Activated CD4-positive, alpha-beta T cell treated with anti-CD3 and anti-CD28 coated beads for 36 hours (primary cell): Measurements from ENCODE around the gene SPOCK1. TPM values are rescaled to one million over a fixed set of nuclear protein-coding genes. Genes with fewer than 3 reads are reported as not detected.

ENCODE experiments used
- ATAC-seq: fragments of 200-7000 bp; cut with Tn5 transposase; one replicate; pipeline ENCODE4 v1.10.0; 2021; ENCODE audit warnings: mild to moderate bottlenecking, moderate library complexity
- CTCF ChIA-PET: fragments of 350-600 bp; sonication (Branson Sonifier 250); formaldehyde crosslinking; loops from one replicate; lab custom pipeline; 2021; ENCODE audit warnings: antibody characterized with exemption; lab: Charles Lee
- POLR2A ChIA-PET: fragments of 350-600 bp; sonication (Branson Sonifier 250); formaldehyde crosslinking; loops from one replicate; lab custom pipeline; 2021; ENCODE audit warnings: antibody characterized with exemption, inconsistent platforms; lab: Charles Lee
- DNase-seq: peaks from one replicate; pipeline ENCODE4 v3.0.0-alpha.2; 2020
- H3K27ac Mint-ChIP-seq: one replicate; pipeline ENCODE4 v1.8.0; 2021; ENCODE audit warnings: mixed read lengths
- H3K27me3 Mint-ChIP-seq: one replicate; pipeline ENCODE4 v1.8.0; 2021; ENCODE audit warnings: mixed read lengths
- H3K36me3 Mint-ChIP-seq: one replicate; pipeline ENCODE4 v1.8.0; 2021; ENCODE audit warnings: low read depth, mixed read lengths
- H3K4me1 Mint-ChIP-seq: one replicate; pipeline ENCODE4 v1.8.0; 2021; ENCODE audit warnings: mixed read lengths
- H3K4me3 Mint-ChIP-seq: one replicate; pipeline ENCODE4 v1.8.0; 2021; ENCODE audit warnings: mild to moderate bottlenecking, moderate library complexity, mixed read lengths
- H3K9me3 Mint-ChIP-seq: one replicate; pipeline ENCODE4 v1.8.0; 2021; ENCODE audit warnings: low read depth, mixed read lengths
- intact Hi-C, 2 experiments: fragments of 100-400 bp; cut with DNase I in 1 of 2; cut with micrococcal nuclease in 1 of 2; formaldehyde crosslinking; loops; one replicate each; pipeline versions ENCODE4 v1.14.2 to v1.15.1; 2022 to 2024; cut with DNase I, micrococcal nuclease
- total RNA-seq, 2 experiments: library from RNA; stranded (reverse); gene quantifications; one replicate each; pipeline ENCODE4 v1.2.3, GENCODE V29; 2021

Gene SPOCK1
- total RNA-seq, 2 experiments from 2014 or later = not detected

DNA sequence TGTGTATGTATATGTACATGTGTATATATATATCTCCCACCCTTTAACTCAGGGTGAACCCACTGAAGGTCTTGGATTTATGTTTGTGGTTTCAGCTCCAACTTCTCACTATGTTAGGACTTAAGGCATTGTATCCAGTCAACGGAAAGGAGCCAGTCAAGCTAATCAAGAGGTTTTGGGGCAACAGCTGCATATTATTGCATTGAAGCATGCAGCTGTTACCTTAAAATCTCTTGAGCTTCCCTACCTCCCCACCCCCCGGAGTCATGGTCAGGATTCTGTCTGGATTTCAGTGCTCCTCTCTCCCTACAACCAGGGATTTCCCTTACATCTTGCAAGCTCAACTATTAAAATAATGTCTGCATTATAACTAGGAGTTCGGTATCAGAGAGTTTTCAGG is 399.5 kb downstream of the SPOCK1 start:
- Mint-ChIP-seq H3K4me1 (no peaks in the 10 kb centered on the region), H3K27me3 (no peaks in the 10 kb centered on the region), H3K27ac (no peak overlapping the region), H3K9me3 (no peaks in the 10 kb centered on the region), H3K36me3 (no peaks in the 10 kb centered on the region), H3K4me3 (no peak overlapping the region)
- intact Hi-C loops = no loop called here
- DNase-seq (no peak), ATAC-seq (no peak)
- POLR2A ChIA-PET = no interaction called here
- CTCF ChIA-PET = interaction anchor here (0.6 kb wide), 2 partner anchors 45 to 354 kb away, joined by 3 read pairs; no protein-coding TSS in a partner anchor

DNA sequence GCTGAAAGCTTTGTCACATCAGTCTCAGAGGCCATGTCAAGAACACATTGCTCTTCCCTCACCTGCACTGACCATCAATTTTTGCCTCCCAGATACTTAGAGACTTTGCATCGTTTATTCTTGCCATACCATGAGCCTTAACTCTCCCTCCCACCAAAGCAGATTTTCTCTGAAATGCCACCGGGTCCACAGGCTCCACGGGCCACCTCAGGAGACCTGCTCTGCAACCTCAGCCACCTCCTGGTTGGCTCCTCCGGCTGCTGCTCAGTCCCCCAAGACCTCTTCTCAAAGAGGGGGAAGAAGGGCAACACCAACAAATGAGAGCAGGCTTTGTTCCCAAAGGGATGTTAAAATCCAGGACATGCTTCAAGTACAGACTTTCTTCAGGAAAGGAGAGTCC is 400.5 kb downstream of the SPOCK1 start:
- Mint-ChIP-seq H3K27ac (no peak overlapping the region), H3K36me3 (no peaks in the 10 kb centered on the region), H3K9me3 (no peaks in the 10 kb centered on the region), H3K4me1 (no peaks in the 10 kb centered on the region), H3K27me3 (no peaks in the 10 kb centered on the region), H3K4me3 (no peak overlapping the region)
- ChIA-PET CTCF (no interaction called here), POLR2A (no interaction called here)
- DNase-seq (no peak), ATAC-seq (no peak)
- intact Hi-C loops = no loop called here

DNA sequence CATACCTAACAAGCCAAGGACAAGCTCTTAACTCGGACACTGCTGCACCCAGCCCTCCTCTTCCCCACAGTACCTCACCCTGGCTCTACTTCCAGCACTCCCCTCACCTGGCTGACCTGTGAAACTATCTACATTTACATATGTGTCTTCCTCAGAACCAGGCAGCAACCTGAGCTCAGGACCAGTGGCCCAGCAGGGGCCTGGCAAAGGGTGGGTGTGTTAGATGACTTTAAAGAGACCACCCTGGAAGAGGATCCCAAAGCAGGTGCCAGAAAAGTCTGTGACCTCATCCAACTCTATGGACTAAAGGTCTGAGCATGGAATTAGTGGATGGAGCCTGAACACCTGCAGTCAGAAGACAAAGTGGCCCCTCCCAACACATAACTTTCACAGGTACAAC is 400.9 kb downstream of the SPOCK1 start:
- CTCF ChIA-PET = no interaction called here
- H3K36me3 Mint-ChIP-seq = no peaks in the 10 kb centered on the region
- POLR2A ChIA-PET = no interaction called here
- no peak for DNase-seq
- no peaks in the 10 kb centered on the region for H3K4me1 Mint-ChIP-seq
- H3K27ac Mint-ChIP-seq = no peak overlapping the region
- H3K9me3 Mint-ChIP-seq = no peaks in the 10 kb centered on the region
- H3K4me3 Mint-ChIP-seq = no peak overlapping the region
- intact Hi-C loops = no loop called here
- ATAC-seq = no peak
- H3K27me3 Mint-ChIP-seq = no peaks in the 10 kb centered on the region

DNA sequence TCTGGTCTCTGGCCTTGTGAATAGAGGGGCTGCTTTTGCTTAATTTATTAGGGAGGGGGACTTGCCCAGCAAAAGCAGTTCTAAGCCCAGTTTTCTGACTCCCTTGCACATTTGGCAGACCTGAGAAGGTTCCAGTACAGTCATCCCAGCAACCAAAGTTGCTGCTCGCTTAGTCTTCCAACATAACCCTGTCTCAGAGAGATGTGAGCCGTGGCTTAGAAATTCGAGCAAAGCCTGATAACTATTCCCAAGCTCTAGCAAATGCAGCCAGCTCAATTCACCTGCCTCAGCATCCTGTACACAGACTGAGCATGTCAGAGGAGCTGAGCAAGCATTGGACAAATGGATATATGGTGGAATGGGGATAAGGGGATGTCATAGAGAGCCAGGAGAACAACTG is 401.9 kb downstream of the SPOCK1 start:
- CTCF ChIA-PET = no interaction called here
- Mint-ChIP-seq H3K9me3 (no peaks in the 10 kb centered on the region), H3K4me3 (no peak overlapping the region)

DNA sequence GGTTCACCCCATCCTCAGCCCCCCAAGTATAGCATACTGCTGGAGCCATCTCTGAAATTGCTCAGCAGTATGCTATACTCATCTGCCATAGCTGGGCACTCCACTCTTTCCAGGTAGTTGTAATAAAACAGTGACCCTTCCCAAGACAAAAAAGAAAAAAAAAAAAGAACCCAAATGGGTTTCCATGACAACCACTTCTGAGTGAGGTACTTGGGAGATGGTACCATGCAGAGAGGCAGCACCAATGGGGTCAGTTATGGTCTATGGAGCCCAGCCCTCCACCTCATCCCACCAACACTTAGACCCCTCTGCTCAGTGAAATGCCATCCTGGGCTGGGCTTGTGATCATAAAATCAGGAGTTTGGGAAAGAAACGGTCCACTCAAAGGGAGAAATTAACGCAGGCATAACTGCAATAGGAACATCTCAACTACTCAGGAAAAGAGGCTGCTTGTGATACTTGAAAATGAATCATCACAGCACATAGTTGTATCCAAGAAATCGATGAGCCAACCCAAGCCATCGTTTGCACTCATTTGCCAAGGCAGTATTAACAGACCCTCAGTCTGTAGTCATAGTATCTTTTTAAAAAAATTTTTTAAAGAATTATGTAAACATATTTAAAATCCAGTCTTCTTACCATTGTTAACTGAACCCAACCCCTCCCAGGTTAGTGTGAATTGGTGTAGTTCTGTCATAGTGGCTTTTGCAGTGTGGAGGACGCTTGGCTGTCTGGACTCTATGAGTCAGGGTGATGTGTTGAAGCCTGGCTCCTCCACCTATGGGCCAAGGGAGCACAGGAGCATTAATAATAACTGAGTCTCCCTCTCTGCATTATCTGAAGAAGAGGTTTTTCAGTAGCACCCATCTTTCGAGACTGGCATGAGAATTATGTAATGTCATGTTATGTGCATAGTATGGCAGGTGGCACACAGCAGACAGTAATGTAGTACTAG is 402.7 kb downstream of the SPOCK1 start:
- no peak for ATAC-seq
- H3K9me3 Mint-ChIP-seq = no peaks in the 10 kb centered on the region
- H3K4me3 Mint-ChIP-seq = no peak overlapping the region
- H3K27ac Mint-ChIP-seq = no peak overlapping the region
- CTCF ChIA-PET = interaction anchor here (0.6 kb wide), 1 partner anchor 326 kb away, joined by 3 read pairs; no protein-coding TSS in a partner anchor
- intact Hi-C loops = no loop called here
- H3K27me3 Mint-ChIP-seq = no peaks in the 10 kb centered on the region
- H3K36me3 Mint-ChIP-seq = no peaks in the 10 kb centered on the region
- DNase-seq = no peak
- POLR2A ChIA-PET = no interaction called here
- no peaks in the 10 kb centered on the region for H3K4me1 Mint-ChIP-seq

More for the DNA sequence above, 401.9 kb downstream of the SPOCK1 start:
- H3K27me3 Mint-ChIP-seq = no peaks in the 10 kb centered on the region
- no peaks in the 10 kb centered on the region for H3K4me1 Mint-ChIP-seq
- DNase-seq (no peak), ATAC-seq (no peak)
- no peaks in the 10 kb centered on the region for H3K36me3 Mint-ChIP-seq
- no peak overlapping the region for H3K27ac Mint-ChIP-seq
- intact Hi-C loops = no loop called here
- POLR2A ChIA-PET = no interaction called here

DNA sequence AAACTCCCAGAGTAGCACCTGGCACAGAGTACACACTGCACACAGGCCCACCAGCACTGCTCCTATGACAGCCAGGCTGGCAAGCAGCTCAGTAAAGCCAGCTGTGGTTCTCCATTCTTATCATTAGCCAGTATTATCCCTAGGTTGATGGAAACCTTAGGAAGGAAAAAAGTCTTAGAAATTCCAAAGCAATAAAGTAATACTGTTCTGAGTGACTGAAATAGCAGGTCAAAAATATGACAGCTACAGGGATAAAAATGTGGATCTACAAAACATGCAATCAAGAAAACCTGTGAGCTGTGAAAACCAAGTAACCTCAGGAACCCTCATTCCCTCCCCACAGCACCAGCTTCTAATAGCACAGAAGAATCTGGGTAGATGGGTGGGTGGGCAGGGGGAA is 403.5 kb downstream of the SPOCK1 start:
- Mint-ChIP-seq H3K27me3 (no peaks in the 10 kb centered on the region), H3K27ac (no peak overlapping the region), H3K36me3 (no peaks in the 10 kb centered on the region), H3K4me3 (no peak overlapping the region), H3K9me3 (no peaks in the 10 kb centered on the region), H3K4me1 (no peaks in the 10 kb centered on the region)
- ATAC-seq = no peak
- no peak for DNase-seq
- CTCF ChIA-PET = interaction anchor here (0.6 kb wide), 1 partner anchor 325 kb away, joined by 3 read pairs; no protein-coding TSS in a partner anchor
- intact Hi-C loops = no loop called here
- POLR2A ChIA-PET = no interaction called here

DNA sequence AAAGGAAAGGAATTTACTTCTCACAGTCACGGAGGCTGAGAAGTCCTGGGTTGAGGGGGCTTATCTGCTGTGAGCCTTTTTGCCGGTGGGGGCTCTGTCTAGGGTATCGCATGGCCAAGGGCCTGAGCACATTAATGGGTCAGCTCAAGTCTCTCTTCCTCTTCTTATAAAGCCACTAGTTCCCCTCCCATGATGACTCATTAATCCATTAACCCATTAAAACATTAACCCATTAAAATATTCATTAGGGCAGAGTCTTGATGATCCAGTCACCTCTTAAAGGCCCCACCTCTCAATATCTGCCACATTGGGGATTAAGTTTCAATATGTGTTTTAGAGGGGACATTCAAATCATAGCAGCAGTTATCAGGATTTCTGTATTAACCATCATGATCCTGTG is 406.3 kb downstream of the SPOCK1 start:
- ChIA-PET CTCF (no interaction called here), POLR2A (no interaction called here)
- H3K27ac Mint-ChIP-seq = no peak overlapping the region
- no peaks in the 10 kb centered on the region for H3K9me3 Mint-ChIP-seq
- no peaks in the 10 kb centered on the region for H3K36me3 Mint-ChIP-seq
- intact Hi-C loops = no loop called here
- no peak overlapping the region for H3K4me3 Mint-ChIP-seq
- H3K27me3 Mint-ChIP-seq = peaks cover 2% of the 10 kb centered on the region
- ATAC-seq = no peak
- no peak for DNase-seq
- H3K4me1 Mint-ChIP-seq = no peaks in the 10 kb centered on the region

DNA sequence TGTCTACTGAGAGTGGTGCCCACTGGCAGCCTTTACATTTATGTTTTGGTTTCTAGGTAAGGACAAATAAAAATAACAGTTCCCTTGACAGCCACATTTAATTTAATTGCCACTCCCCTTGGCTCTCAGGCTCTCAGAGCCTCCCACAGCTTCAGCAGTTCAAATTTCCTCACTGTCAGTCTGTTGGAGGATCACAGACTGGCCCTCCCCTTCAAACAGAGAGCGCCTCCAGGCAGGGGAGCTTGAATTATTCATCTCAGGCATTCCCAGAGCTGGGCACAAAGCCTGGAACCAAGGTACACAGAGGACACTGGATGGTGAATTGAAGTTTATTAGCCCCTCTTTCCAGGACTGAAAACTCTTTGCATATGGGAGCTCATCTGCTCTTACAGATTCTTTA is 407.7 kb downstream of the SPOCK1 start:
- ATAC-seq (no peak), DNase-seq (no peak)
- peaks cover 2% of the 10 kb centered on the region for H3K27me3 Mint-ChIP-seq
- H3K9me3 Mint-ChIP-seq = no peaks in the 10 kb centered on the region
- ChIA-PET POLR2A (no interaction called here), CTCF (no interaction called here)
- no peak overlapping the region for H3K27ac Mint-ChIP-seq
- no peak overlapping the region for H3K4me3 Mint-ChIP-seq
- H3K36me3 Mint-ChIP-seq = no peaks in the 10 kb centered on the region
- no peaks in the 10 kb centered on the region for H3K4me1 Mint-ChIP-seq
- intact Hi-C loops = no loop called here

DNA sequence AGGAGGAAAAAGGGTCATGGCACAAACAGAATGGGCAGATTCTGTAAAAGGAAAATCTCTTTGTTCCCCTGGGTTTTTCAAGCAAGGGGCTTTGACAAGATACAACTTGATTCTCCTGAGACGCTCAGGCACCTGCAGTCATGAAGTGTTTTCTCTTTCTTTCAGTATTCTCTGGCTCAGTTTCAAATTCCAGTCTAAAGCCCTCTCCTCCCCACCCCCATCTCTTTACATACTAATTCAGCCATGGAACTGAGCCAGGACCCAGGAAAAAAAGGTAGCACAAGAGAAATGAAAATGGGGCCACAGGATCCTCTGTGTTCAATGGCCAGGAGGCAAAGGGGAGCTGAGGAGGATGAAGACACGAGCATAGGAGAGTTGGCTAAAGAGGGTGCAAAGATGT is 408.4 kb downstream of the SPOCK1 start:
- Mint-ChIP-seq H3K4me3 (no peak overlapping the region), H3K27me3 (peaks cover 2% of the 10 kb centered on the region), H3K36me3 (no peaks in the 10 kb centered on the region), H3K9me3 (no peaks in the 10 kb centered on the region), H3K4me1 (no peaks in the 10 kb centered on the region), H3K27ac (no peak overlapping the region)
- intact Hi-C loops = no loop called here
- no peak for ATAC-seq
- DNase-seq = no peak
- CTCF ChIA-PET = no interaction called here
- POLR2A ChIA-PET = no interaction called here

DNA sequence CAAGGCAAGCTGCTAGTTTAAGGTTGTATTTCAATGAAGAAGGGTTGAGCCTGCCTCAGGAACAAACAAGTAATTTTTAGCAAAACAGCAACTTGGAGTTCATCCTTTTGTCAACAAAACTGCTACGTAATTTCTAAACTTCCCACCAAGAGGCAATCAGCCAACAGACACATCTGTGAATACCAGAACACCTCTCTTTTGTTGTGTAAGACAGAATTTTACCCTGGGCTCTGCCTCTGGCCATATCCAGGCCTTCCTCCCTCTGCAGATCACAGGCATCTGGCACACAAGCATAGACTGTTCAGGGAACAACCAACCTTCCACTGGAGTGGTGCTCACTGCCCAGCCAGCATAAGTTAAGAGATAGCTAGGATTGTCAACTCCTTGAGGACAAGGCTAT is 409.0 kb downstream of the SPOCK1 start:
- no peak overlapping the region for H3K27ac Mint-ChIP-seq
- POLR2A ChIA-PET = no interaction called here
- no peaks in the 10 kb centered on the region for H3K4me1 Mint-ChIP-seq
- intact Hi-C loops = no loop called here
- no peaks in the 10 kb centered on the region for H3K9me3 Mint-ChIP-seq
- no peak for ATAC-seq
- H3K36me3 Mint-ChIP-seq = no peaks in the 10 kb centered on the region
- CTCF ChIA-PET = no interaction called here
- no peak for DNase-seq
- H3K4me3 Mint-ChIP-seq = no peak overlapping the region
- peaks cover 2% of the 10 kb centered on the region for H3K27me3 Mint-ChIP-seq

DNA sequence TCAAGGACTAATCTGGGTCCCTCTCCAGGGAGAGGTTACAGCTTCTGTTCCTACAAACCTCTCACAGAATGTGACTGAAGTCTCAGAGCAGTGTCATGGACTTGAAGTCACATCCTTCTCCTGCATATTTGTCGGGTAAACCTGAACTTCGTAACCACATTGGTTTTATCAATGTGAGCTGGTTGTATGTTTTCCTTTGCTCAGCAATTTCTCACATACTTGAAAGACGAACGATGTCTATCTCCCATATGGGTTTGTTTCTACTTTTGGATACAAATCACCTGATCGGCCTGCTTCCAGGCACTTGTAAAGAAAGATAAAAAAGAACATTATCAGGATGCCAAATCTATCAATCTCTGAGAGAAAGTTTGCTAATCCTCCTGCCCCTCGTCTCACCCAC is 411.0 kb downstream of the SPOCK1 start:
- no peaks in the 10 kb centered on the region for H3K4me1 Mint-ChIP-seq
- no peaks in the 10 kb centered on the region for H3K9me3 Mint-ChIP-seq
- ATAC-seq (no peak), DNase-seq (no peak)
- no peak overlapping the region for H3K4me3 Mint-ChIP-seq
- ChIA-PET POLR2A (no interaction called here), CTCF (interaction anchor here (1.0 to 1.1 kb wide), 2 partner anchors 9 to 17 kb away, joined by 3 read pairs; no protein-coding TSS in a partner anchor)
- intact Hi-C loops = no loop called here
- no peak overlapping the region for H3K27ac Mint-ChIP-seq
- peaks cover 5% of the 10 kb centered on the region for H3K27me3 Mint-ChIP-seq
- no peaks in the 10 kb centered on the region for H3K36me3 Mint-ChIP-seq

DNA sequence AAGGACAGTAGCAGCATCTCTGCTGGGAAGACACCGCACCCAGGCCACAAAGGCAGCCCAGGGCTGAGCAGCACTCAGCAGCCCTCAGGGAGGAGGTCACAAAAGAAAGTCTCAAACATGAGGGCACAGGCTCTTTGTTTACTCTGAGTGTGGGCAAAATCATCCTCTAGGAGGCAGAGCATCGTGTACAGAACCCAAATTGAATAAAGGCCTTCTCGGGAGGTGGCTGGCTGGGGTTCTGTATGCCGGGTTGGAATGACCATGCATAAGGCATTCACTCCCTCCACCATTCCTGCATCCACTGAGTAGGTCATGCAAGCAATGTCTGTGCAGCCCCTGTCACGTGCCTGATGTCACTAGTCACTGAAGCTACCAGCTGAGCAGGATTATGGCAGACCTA is 412.8 kb downstream of the SPOCK1 start:
- DNase-seq (no peak), ATAC-seq (no peak)
- ChIA-PET POLR2A (no interaction called here), CTCF (no interaction called here)
- no peaks in the 10 kb centered on the region for H3K4me1 Mint-ChIP-seq
- H3K27me3 Mint-ChIP-seq = peaks cover 5% of the 10 kb centered on the region
- no peak overlapping the region for H3K27ac Mint-ChIP-seq
- H3K36me3 Mint-ChIP-seq = no peaks in the 10 kb centered on the region
- intact Hi-C loops = no loop called here
- no peak overlapping the region for H3K4me3 Mint-ChIP-seq
- H3K9me3 Mint-ChIP-seq = no peaks in the 10 kb centered on the region
